Endometrial microvascular endothelial cells (primary cell): ENCODE measurements around the gene MTERF1. TPM values are rescaled to one million over a fixed set of nuclear protein-coding genes. Genes with fewer than 3 reads are reported as not detected.
"Not testable (repeated sequence)": the region's sequence is repeated elsewhere in the genome, so short reads cannot be mapped to it uniquely, and the experiment has no call there.

Source experiments
- in situ Hi-C: cut with HindIII; loops from 2 replicates; pipeline ENCODE4 v1.10.0; 2017; ENCODE audit warnings: low sequenced_read_pairs, low pct_unique_long_range_greater_than_20kb; ENCODE audit errors: inconsistent ontology term
- total RNA-seq: library from RNA; depleted of rRNA; stranded (reverse); fragments of >200 nt; gene quantifications from one replicate; pipeline ENCODE4 v1.2.3, GENCODE V29; 2015; ENCODE audit errors: inconsistent ontology term

The MTERF1 gene
- total RNA-seq = 8.4 TPM

DNA sequence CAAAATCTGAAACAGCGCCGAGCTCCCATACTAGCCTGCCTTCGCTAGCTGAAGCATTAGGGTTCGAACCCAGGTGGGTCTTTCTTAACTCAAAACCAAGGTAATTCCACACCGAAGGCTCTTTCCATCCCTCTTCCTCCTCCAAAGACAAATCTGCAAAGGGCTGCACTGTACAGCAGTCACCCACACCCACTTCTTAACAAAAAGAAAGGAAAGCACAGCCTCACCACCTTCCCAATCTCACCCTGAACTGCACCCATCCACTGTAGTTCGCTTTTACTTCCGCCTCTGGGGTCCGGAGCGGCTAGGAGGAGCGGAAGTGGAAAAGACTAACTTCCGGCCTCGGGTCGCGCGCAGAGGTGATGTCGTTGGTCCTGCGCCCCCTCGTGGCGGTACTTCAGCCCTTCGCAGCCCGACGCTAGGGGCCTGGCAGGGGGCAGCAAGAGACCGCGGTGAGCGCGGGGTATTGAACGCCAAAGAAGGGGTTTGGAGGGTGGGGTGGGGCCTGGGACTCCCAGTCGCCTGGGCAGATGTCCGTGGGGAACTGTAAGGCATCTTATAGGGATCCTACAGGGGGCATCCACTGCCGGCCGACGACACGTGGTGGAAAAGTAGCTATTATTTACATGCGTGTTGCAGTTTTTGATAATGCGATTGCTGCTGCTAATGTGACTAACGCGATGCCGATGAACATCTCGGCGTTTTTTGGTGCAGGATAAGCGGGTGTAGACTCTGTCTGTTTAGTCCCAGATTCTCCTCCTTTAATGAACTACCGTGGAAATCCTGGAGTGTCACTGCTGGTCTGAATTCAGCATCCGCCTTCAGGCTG, at the start of gene MTERF1:
MTERF1 (minus strand) TSS at position 290 of the 829 bp plus-strand sequence. CDS start 619 bp downstream, outside the sequence.
- in situ Hi-C loops = no loop called here

DNA sequence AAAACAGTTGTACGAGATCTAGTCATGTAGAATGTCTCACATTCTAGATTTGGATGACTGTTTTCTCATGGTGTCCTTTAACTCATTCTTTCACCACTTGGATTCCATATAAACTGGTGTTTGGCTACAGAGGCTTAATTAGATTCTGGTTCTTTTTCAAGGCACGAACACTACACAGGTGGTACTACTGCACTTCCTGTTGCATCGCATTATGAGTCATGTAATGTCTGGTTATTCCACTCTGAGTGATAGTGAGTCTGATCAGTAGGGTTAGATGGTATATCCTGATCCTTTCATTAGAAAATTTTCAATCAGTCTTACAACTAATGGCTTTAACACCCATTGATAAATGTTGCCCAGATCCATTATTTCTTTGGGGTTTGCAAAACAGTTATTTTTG, 49.0 kb upstream of the MTERF1 start:
- in situ Hi-C loops = no loop called here

- in situ Hi-C loops = no loop called here
Observed at GRCh38 chr7:91927912-91928311, 47.4 kb upstream of the MTERF1 start.

GRCh38 chr7:91922857-91923256, 42.4 kb upstream of the MTERF1 start:
- in situ Hi-C loops = no loop called here

GRCh38 chr7:91918356-91918755, 37.9 kb upstream of the MTERF1 start:
- in situ Hi-C loops = no loop called here

DNA sequence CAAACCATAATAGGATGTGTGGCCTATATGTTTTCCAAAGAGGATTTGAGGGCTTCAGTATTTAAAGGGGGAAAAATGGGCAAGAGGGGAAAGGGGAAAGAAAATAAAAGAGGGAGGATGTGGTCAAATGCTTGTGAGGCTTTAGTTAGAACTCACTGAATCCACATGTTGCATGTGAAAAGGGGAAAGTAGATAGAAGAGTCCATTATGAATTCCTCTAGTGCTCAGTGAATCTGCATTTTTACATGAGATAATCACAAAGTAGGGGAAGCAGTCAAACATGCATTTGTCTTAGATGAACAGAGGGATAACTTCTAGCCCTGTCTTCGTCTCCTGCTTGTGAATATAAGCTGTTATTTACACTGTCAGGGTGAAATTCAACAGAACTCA, 35.5 kb upstream of the MTERF1 start:
- in situ Hi-C loops = no loop called here

GRCh38 chr7:91915401-91916050, 35.0 kb upstream of the MTERF1 start:
- in situ Hi-C loops = no loop called here

- in situ Hi-C loops = no loop called here
Observed at GRCh38 chr7:91913612-91914011, 33.1 kb upstream of the MTERF1 start.

- in situ Hi-C loops = no loop called here
Observed at GRCh38 chr7:91912494-91912893, 32.0 kb upstream of the MTERF1 start.

- in situ Hi-C loops = no loop called here
Observed at GRCh38 chr7:91911121-91911520, 30.6 kb upstream of the MTERF1 start.

GRCh38 chr7:91910171-91910570, 29.7 kb upstream of the MTERF1 start:
- in situ Hi-C loops = no loop called here

- in situ Hi-C loops = no loop called here
Observed at GRCh38 chr7:91899563-91899962, 19.1 kb upstream of the MTERF1 start.

DNA sequence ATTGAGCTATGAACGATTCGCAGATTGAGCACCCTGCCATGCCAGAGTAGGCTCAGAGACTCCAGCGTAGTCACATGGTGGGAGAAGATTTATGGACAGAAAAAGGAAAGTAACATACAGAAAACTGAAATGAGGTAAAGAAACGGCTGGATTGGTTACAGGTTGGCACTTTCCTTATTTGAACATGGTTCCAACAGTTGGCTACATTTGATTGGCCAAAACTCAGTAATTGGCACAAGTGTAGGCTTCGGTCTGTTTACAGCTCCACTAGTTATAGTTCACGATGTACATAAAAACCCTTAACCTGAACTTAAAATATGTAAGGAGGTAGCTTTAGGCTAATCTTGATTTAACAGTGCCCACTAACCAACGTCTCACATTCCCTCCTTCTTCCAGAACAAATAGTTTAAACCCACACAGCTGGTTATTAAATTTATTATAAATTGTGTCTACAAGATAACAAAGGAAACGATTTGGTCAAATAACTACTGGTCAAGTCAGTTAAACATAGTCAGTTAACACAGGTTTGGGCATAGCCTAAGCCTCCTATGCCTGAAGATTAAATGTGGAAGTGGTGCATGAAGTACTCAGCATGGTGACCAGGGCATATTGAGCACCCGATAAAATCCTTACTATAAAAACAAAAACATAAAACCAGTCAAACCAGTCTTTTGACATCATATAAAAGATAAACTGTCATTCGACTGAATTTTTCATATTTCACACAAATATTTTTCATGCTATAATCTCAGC, 17.9 kb upstream of the MTERF1 start:
- in situ Hi-C loops = no loop called here

DNA sequence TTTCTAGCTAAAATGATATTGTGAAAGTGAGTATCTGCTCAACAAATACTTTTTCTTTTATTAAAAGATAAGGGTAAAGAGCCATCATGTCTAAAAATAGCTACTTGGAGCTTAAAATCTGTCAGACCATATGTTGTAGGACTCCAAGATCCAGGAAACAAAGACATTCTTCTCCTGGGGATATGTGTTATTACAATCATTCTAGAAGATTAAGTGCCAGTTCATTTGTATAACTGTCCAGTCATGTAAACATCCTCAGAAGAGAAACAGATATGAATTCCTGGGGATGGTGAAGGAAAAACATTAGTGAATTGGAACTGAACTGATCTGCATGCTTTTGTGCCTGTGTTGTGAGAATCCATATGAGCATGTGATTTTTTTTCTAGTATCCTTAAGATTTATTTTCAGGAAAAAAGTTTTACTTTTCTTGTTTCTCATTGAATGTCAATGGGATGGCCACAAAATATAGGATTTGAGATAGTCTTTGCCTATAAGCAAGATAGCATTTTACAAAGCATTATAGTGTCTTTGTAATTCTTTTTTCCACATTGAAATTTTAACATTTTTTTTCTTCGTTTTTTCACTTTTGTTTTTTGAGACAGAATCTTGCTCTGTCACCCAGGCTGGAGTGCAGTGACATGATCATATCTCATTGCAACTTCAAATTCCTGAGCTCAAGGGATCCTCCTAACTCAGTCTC, 14.4 kb upstream of the MTERF1 start:
- in situ Hi-C loops = no loop called here

- in situ Hi-C loops = not testable (repeated sequence)
Observed at GRCh38 chr7:91893699-91894098, 13.2 kb upstream of the MTERF1 start.

DNA sequence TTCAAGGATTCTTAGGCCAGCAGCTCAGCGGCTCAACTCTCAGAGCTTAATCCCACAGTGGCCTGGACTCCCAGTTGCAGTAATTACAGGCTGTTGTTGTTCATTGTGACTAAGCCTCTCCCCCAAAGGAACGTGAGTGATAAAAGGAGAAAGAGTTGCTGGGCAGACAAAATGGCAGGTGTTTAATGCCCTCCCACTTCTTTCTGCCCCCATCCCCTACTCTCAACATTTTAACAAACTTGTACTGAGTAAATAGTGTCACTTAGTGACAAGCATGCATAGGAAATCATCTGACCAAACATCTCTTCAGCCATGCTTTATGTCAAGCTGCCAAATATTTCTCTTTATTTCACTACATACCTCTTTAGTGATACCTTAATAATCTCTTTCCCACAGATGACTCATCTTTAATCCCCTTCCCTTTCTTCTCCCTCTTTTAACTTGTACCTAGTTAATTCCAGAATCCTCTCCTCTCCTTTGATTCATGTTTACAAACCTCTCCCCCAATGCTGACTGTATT, 12.4 kb upstream of the MTERF1 start:
- in situ Hi-C loops = no loop called here

GRCh38 chr7:91892099-91892705, 11.7 kb upstream of the MTERF1 start:
- in situ Hi-C loops = no loop called here
